Endothelial cell (in vitro differentiated cells): ENCODE results near the gene ARIH2. TPM values are rescaled to one million over a fixed set of nuclear protein-coding genes. Genes with fewer than 3 reads are reported as not detected.

Source experiments
- DNase-seq: peaks from one replicate; pipeline ENCODE4 v3.0.0; 2021; ENCODE audit warnings: low spot score
- H3K27ac Mint-ChIP-seq: one replicate; pipeline ENCODE4 v1.8.0; 2021; ENCODE audit warnings: mixed read lengths, inconsistent platforms; ENCODE audit not compliant: unreplicated experiment
- H3K27me3 Mint-ChIP-seq: one replicate; pipeline ENCODE4 v1.8.0; 2021; ENCODE audit warnings: mild to moderate bottlenecking, moderate library complexity, mixed read lengths, inconsistent platforms; ENCODE audit not compliant: unreplicated experiment
- H3K36me3 Mint-ChIP-seq: one replicate; pipeline ENCODE4 v1.8.0; 2021; ENCODE audit warnings: mild to moderate bottlenecking, low read depth, mixed read lengths, inconsistent platforms; ENCODE audit not compliant: unreplicated experiment
- H3K4me1 Mint-ChIP-seq: one replicate; pipeline ENCODE4 v1.8.0; 2021; ENCODE audit warnings: mild to moderate bottlenecking, mixed read lengths, inconsistent platforms; ENCODE audit not compliant: unreplicated experiment
- H3K4me3 Mint-ChIP-seq: one replicate; pipeline ENCODE4 v1.8.0; 2021; ENCODE audit warnings: mild to moderate bottlenecking, mixed read lengths, inconsistent platforms; ENCODE audit not compliant: unreplicated experiment
- H3K9me3 Mint-ChIP-seq: one replicate; pipeline ENCODE4 v1.8.0; 2021; ENCODE audit warnings: mixed read lengths, inconsistent platforms; ENCODE audit not compliant: unreplicated experiment
- total RNA-seq: library from RNA; stranded (reverse); fragmentation: NEBNext Ultra II Directional; extraction: Animal tissue kit (Norgen Biotek cat#: 25700); gene quantifications from one replicate; pipeline ENCODE4 v1.2.1, GENCODE V29; 2021; ENCODE audit not compliant: unreplicated experiment
- TF ChIP-seq, protein P1 (sequence below): fragments of 200-600 bp; sonication (generic); IDR thresholded peaks from one replicate; pipeline ENCODE4 v1.5.0; 2021; ENCODE audit warnings: antibody characterized with exemption; ENCODE audit not compliant: unreplicated experiment

The ARIH2 gene
- total RNA-seq, 1 donor from 2014 or later: 57.0 TPM

DNA sequence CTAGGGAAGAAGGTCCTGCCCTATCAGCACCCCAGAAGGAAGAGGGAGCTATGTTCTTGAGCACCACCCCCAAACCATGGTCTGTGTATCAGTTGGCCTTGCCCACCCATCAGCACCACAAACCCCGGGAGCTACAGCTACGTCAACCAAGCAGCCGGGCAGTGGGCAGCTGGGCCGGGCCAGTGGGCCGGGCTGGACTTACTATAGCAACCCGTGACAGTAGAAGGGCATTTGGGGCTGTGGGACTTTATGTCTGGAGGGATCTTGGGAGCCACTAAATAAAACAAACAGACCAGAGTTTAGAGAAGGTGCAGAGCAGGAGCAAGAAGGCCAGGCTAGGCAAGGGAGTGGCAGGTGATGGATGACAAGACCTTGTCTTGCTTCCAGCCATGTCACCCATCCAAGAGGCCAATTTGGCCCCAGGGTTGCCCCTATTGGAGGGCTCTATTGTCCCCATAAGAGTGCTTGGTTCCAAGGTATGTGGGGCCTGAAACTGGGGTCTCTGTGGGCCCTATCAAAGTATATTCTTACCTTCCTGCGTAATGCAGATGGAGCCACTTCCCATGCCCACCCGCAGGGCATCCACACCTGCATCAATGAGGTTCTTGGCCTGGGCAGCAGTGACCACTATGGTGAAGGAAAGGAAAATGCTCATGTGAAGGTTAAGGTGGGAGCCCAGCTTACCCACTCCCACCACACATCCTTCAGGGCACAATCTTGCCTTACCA is 107.3 kb downstream of the ARIH2 start:
- TF ChIP-seq, protein P1, sequence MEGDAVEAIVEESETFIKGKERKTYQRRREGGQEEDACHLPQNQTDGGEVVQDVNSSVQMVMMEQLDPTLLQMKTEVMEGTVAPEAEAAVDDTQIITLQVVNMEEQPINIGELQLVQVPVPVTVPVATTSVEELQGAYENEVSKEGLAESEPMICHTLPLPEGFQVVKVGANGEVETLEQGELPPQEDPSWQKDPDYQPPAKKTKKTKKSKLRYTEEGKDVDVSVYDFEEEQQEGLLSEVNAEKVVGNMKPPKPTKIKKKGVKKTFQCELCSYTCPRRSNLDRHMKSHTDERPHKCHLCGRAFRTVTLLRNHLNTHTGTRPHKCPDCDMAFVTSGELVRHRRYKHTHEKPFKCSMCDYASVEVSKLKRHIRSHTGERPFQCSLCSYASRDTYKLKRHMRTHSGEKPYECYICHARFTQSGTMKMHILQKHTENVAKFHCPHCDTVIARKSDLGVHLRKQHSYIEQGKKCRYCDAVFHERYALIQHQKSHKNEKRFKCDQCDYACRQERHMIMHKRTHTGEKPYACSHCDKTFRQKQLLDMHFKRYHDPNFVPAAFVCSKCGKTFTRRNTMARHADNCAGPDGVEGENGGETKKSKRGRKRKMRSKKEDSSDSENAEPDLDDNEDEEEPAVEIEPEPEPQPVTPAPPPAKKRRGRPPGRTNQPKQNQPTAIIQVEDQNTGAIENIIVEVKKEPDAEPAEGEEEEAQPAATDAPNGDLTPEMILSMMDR: no peak
- Mint-ChIP-seq H3K27me3 (peaks cover 7% of the 10 kb centered on the region), H3K27ac (no peak overlapping the region), H3K4me3 (no peak overlapping the region), H3K4me1 (peaks cover 13% of the 10 kb centered on the region), H3K9me3 (no peaks in the 10 kb centered on the region), H3K36me3 (peaks cover 27% of the 10 kb centered on the region)
- no peak for DNase-seq

- Mint-ChIP-seq H3K4me3 (no peak overlapping the region), H3K27me3 (peaks cover 7% of the 10 kb centered on the region), H3K36me3 (peaks cover 31% of the 10 kb centered on the region)
These were observed 107.9 kb downstream of the ARIH2 start for GRCh38 chr3:49026536-49026935.

DNA sequence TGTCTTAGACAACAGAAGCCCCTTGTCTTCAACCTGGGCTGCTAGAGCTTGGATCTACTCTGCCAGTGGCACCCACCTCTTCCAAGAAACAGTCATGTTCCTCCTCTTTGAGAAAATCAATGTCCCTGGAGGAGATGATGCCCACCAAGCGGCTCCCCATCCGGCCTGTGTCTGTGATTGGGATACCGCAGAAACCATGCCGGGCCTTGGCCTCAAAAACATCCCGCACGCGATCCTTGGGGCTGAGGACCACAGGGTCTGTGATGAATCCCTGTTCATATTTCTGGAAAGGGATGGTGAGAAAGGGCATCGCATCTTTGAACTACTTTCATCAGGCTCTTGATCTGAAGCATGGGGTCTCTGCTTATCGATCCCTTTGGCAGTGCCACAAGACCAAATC is 109.0 kb downstream of the ARIH2 start:
- Mint-ChIP-seq H3K4me3 (no peak overlapping the region), H3K4me1 (peaks cover 9% of the 10 kb centered on the region), H3K36me3 (peaks cover 38% of the 10 kb centered on the region), H3K27ac (peak overlapping the region; percentile 61), H3K27me3 (peaks cover 4% of the 10 kb centered on the region), H3K9me3 (no peaks in the 10 kb centered on the region)
- DNase-seq: no peak
- TF ChIP-seq, protein P1: no peak

More at GRCh38 chr3:49026536-49026935, 107.9 kb downstream of the ARIH2 start:
- TF ChIP-seq, protein P1: no peak
- no peaks in the 10 kb centered on the region for H3K9me3 Mint-ChIP-seq
- peaks cover 13% of the 10 kb centered on the region for H3K4me1 Mint-ChIP-seq
- DNase-seq: no peak
- no peak overlapping the region for H3K27ac Mint-ChIP-seq

GRCh38 chr3:49028298-49028672 is 109.6 kb downstream of the ARIH2 start:
- TF ChIP-seq, protein P1: no peak
- H3K4me3 Mint-ChIP-seq: peak overlapping the region; percentile 93
- peaks cover 35% of the 10 kb centered on the region for H3K36me3 Mint-ChIP-seq
- H3K27me3 Mint-ChIP-seq: no peaks in the 10 kb centered on the region
- H3K27ac Mint-ChIP-seq: peak overlapping the region; percentile 38
- no peak for DNase-seq
- H3K9me3 Mint-ChIP-seq: no peaks in the 10 kb centered on the region
- H3K4me1 Mint-ChIP-seq: peaks cover 6% of the 10 kb centered on the region
